ENCODE results near the gene RABEP2.
A peak's percentile ranks its signal among the peaks of the same experiment; 100 is the strongest.

Gene RABEP2

GRCh38 chr16:28865001-28865688, 59.9 kb downstream of the RABEP2 start:
- no peaks in the 10 kb centered on the region for H3K36me3 ChIP-seq (ENCODE audit: control insufficient read depth, insufficient read depth, low read length)
- H3K4me2 ChIP-seq (ENCODE audit: low read length): peak overlapping the region; percentile 78
- TF ChIP-seq CTCF (IDR thresholded peaks at IDR 0.05): no peak
- H3K4me3 ChIP-seq (ENCODE audit: low read depth, low read length): no peak overlapping the region
- H3K27me3 ChIP-seq (ENCODE audit: control insufficient read depth, insufficient read depth, low read length): no peaks in the 10 kb centered on the region
- no peaks in the 10 kb centered on the region for H3K9me3 ChIP-seq (ENCODE audit: control insufficient read depth, low read length)
- no peak overlapping the region for H2AFZ ChIP-seq
- H3K9ac ChIP-seq: no peak overlapping the region
- no peak overlapping the region for H3K27ac ChIP-seq
- no peaks in the 10 kb centered on the region for H3K4me1 ChIP-seq
- no peaks in the 10 kb centered on the region for H3K79me2 ChIP-seq

DNA sequence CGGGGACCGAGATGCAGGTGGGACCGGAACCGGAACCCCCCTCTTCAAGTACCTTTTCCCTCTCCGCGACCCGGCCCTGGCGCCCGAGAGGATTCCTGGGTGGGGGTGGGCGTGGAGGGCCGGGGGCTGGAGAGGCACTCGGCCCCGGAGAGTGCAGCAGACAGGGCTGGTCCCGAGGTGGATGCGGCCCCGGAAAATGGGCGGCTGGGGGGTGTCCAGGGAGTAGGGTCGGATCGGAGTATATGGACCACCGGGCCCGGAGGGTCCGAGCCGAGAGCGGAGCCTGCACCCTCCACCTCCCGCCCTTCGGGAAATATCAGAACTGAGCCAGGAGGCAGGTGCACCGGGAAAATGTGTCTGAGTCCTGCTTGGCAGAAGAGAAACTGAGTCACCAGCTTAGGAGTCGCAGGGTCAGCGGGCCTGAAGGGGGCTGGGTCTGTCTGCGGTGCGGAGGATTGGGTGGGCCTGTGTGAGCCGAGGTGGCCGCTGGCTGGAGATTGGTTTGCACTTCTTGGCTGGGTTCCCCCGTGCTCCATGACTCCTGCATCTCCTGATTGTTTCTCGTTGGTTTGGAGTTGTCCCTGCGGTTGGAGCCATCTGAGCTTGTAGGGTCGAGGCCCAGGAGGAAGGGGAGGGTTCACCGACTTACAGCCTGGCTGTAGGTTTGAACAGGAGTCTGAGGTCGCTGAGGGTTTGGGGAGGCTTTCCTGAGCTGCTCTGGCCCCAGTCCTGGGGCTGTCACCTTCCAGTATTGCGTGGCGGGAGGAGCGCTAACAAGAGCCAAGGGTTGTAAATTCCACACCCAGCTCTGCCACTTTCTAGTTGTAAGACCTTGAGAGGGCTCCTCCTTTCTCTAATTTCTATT, 60.9 kb downstream of the RABEP2 start:
- Histone ChIP-seq H2AFZ (peak overlapping the region; percentile 100), H3K4me2 (ENCODE audit: low read length) (peak overlapping the region; percentile 78), H3K9ac (peak overlapping the region; percentile 98), H3K4me1 (no peaks in the 10 kb centered on the region), H3K27me3 (ENCODE audit: control insufficient read depth, insufficient read depth, low read length) (no peaks in the 10 kb centered on the region), H3K79me2 (no peaks in the 10 kb centered on the region), H3K9me3 (ENCODE audit: control insufficient read depth, low read length) (no peaks in the 10 kb centered on the region), H3K36me3 (ENCODE audit: control insufficient read depth, insufficient read depth, low read length) (no peaks in the 10 kb centered on the region), H3K4me3 (ENCODE audit: low read depth, low read length) (peak overlapping the region; percentile 79), H3K27ac (peak overlapping the region; percentile 99)
- no peak for TF ChIP-seq CTCF (IDR thresholded peaks at IDR 0.05)

- H3K9ac ChIP-seq: no peak overlapping the region
- no peaks in the 10 kb centered on the region for H3K9me3 ChIP-seq (ENCODE audit: control insufficient read depth, low read length)
- H3K36me3 ChIP-seq (ENCODE audit: control insufficient read depth, insufficient read depth, low read length): no peaks in the 10 kb centered on the region
- H3K27ac ChIP-seq: no peak overlapping the region
- no peak for TF ChIP-seq CTCF (IDR thresholded peaks at IDR 0.05)
- no peaks in the 10 kb centered on the region for H3K4me1 ChIP-seq
- H3K4me3 ChIP-seq (ENCODE audit: low read depth, low read length): no peak overlapping the region
- no peak overlapping the region for H2AFZ ChIP-seq
- H3K4me2 ChIP-seq (ENCODE audit: low read length): no peak overlapping the region
- no peaks in the 10 kb centered on the region for H3K27me3 ChIP-seq (ENCODE audit: control insufficient read depth, insufficient read depth, low read length)
- no peaks in the 10 kb centered on the region for H3K79me2 ChIP-seq
These were observed 65.7 kb downstream of the RABEP2 start for GRCh38 chr16:28859326-28859725.

- no peaks in the 10 kb centered on the region for H3K9me3 ChIP-seq (ENCODE audit: control insufficient read depth, low read length)
- no peak overlapping the region for H3K9ac ChIP-seq
- H3K27ac ChIP-seq: no peak overlapping the region
- no peak overlapping the region for H3K4me2 ChIP-seq (ENCODE audit: low read length)
- H3K27me3 ChIP-seq (ENCODE audit: control insufficient read depth, insufficient read depth, low read length): no peaks in the 10 kb centered on the region
- H3K4me3 ChIP-seq (ENCODE audit: low read depth, low read length): no peak overlapping the region
- no peak for TF ChIP-seq CTCF (IDR thresholded peaks at IDR 0.05)
- H3K36me3 ChIP-seq (ENCODE audit: control insufficient read depth, insufficient read depth, low read length): no peaks in the 10 kb centered on the region
- no peaks in the 10 kb centered on the region for H3K79me2 ChIP-seq
- H3K4me1 ChIP-seq: no peaks in the 10 kb centered on the region
- no peak overlapping the region for H2AFZ ChIP-seq
These were observed 66.6 kb downstream of the RABEP2 start for GRCh38 chr16:28858421-28858820.

Data from parathyroid adenoma (tissue), 2 donors.